Upper lobe of left lung (tissue), 4 donors: Measurements from ENCODE around the gene NFASC.

Experiments used
- EP300 ChIP-seq, 4 donors: sonication (generic); formaldehyde crosslinking; IDR thresholded peaks; one replicate each; pipeline ENCODE4 v1.5.1; 2017; ENCODE audit warnings: antibody characterized with exemption in 4 of 4, control low read depth in 2 of 4
- POLR2AphosphoS5 ChIP-seq, 2 donors: sonication (generic); formaldehyde crosslinking; IDR thresholded peaks; one replicate each; pipeline ENCODE4 v1.5.1; 2017; ENCODE audit warnings: antibody characterized with exemption in 2 of 2
- TF ChIP-seq, protein P1 (sequence below), 6 experiments: fragments of 450-650 bp in 4 of 6; fragments of 200-600 bp in 2 of 6; sonication (generic) in 2 of 6; IDR thresholded peaks; one replicate each; pipeline ENCODE4 v1.5.1; 2016 to 2019; ENCODE audit warnings: antibody characterized with exemption in 6 of 6

DNA sequence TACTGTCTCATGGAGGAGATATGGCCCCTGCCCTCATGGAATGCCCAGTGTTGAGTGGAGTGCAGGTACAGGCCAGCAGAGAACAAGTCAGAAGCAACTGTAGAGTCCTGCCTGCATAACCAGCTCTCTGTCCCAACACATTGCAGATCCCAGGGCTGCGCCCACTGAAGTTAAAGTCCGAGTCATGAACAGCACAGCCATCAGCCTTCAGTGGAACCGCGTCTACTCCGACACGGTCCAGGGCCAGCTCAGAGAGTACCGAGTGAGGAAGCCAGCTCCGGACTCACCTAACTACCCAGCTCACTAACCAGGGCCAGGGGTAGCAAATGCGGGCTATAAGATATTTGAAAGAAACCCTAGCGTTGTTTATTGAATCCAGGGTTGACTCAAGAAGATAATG is 113.2 kb downstream of the NFASC start:
- TF ChIP-seq, protein P1, sequence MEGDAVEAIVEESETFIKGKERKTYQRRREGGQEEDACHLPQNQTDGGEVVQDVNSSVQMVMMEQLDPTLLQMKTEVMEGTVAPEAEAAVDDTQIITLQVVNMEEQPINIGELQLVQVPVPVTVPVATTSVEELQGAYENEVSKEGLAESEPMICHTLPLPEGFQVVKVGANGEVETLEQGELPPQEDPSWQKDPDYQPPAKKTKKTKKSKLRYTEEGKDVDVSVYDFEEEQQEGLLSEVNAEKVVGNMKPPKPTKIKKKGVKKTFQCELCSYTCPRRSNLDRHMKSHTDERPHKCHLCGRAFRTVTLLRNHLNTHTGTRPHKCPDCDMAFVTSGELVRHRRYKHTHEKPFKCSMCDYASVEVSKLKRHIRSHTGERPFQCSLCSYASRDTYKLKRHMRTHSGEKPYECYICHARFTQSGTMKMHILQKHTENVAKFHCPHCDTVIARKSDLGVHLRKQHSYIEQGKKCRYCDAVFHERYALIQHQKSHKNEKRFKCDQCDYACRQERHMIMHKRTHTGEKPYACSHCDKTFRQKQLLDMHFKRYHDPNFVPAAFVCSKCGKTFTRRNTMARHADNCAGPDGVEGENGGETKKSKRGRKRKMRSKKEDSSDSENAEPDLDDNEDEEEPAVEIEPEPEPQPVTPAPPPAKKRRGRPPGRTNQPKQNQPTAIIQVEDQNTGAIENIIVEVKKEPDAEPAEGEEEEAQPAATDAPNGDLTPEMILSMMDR (IDR thresholded peaks at IDR 0.05) = no peak
- TF ChIP-seq EP300 (IDR thresholded peaks at IDR 0.05) = no peak
- TF ChIP-seq POLR2AphosphoS5 (IDR thresholded peaks at IDR 0.05) = no peak
